GM12878 (cell line): ENCODE measurements around the gene MICALL2. TPM values are rescaled to one million over a fixed set of nuclear protein-coding genes. Genes with fewer than 3 reads are reported as not detected.

ENCODE experiments used
- ATAC-seq: fragments of 200-7000 bp; cut with Tn5 transposase; 3 replicates; pipeline ENCODE4 v1.9.1; 2020; ENCODE audit warnings: mild to moderate bottlenecking, moderate library complexity
- BruUV-seq: library from RNA; stranded (reverse); fragments of 400-500 nt; replicated peaks from 2 replicates; lab custom pipeline; 2021; lab: Mats Ljungman, UMichigan
- CTCF ChIA-PET: fragments of 300-600 bp; sonication (Branson Sonifier 250); formaldehyde crosslinking; extraction: SDS; loops from one replicate; lab custom pipeline; 2021; ENCODE audit warnings: inconsistent platforms; lab: Yijun Ruan, JAX
- POLR2A ChIA-PET: fragments of 350-600 bp; formaldehyde crosslinking; extraction: SDS; loops from one replicate; lab custom pipeline; 2021; ENCODE audit warnings: inconsistent platforms; lab: Charles Lee
- RAD21 ChIA-PET: fragments of 300-600 bp; sonication (Branson Sonifier 250); formaldehyde crosslinking; loops from one replicate; lab custom pipeline; 2023; ENCODE audit warnings: antibody characterized with exemption; ENCODE audit not compliant: unreplicated experiment; lab: Charles Lee
- SMC1A ChIA-PET: fragments of 300-600 bp; sonication (Branson Sonifier 250); formaldehyde crosslinking; loops from one replicate; lab custom pipeline; 2023; ENCODE audit not compliant: unreplicated experiment, uncharacterized antibody; lab: Charles Lee
- DNase-seq: peaks from one replicate; pipeline ENCODE4 v3.0.0-alpha.2; 2011; ENCODE audit warnings: low read depth, low spot score
- FAIRE-seq: peaks from 3 replicates; lab custom pipeline; 2011; peaks lifted over from hg19 to GRCh38; lab: Jason Lieb, UNC
- H2AFZ ChIP-seq: 2 replicates; pipeline ENCODE4 v1.6.0; 2011; ENCODE audit warnings: low read depth, low read length, control low read depth; ENCODE audit not compliant: control insufficient read depth
- H3K27ac ChIP-seq: 2 replicates; pipeline ENCODE4 v1.5.1; 2011; ENCODE audit warnings: control low read depth; ENCODE audit not compliant: control insufficient read depth, insufficient read depth
- H3K27me3 ChIP-seq, 2 experiments: replicated peaks in 1 of 2; 2 replicates each; pipeline versions ENCODE4 v1.6.0 to v1.6.1; 2011; ENCODE audit warnings: low read length in 1 of 2; ENCODE audit not compliant: control insufficient read depth in 2 of 2, insufficient read depth in 2 of 2
- H3K36me3 ChIP-seq, 2 experiments: 2 replicates each; pipeline ENCODE4 v1.5.1; 2011; ENCODE audit warnings: low read length in 1 of 2; ENCODE audit not compliant: control insufficient read depth in 2 of 2, insufficient read depth in 2 of 2
- H3K4me1 ChIP-seq: 2 replicates; pipeline ENCODE4 v1.6.1; 2011; ENCODE audit warnings: mild to moderate bottlenecking, low read length, moderate library complexity, mixed read lengths; ENCODE audit not compliant: control insufficient read depth, insufficient read depth
- H3K4me2 ChIP-seq: 2 replicates; pipeline ENCODE4 v1.6.0; 2011; ENCODE audit warnings: control low read depth; ENCODE audit not compliant: control insufficient read depth, insufficient read depth
- H3K4me3 ChIP-seq: fragments of 200-600 bp; sonication (generic); 2 replicates; pipeline ENCODE4 v1.5.1; 2016
- H3K79me2 ChIP-seq: 2 replicates; pipeline ENCODE4 v1.6.0; 2011; ENCODE audit warnings: low read length; ENCODE audit not compliant: control insufficient read depth, insufficient read depth
- H3K9ac ChIP-seq: 2 replicates; pipeline ENCODE4 v1.8.0; 2011; ENCODE audit warnings: low read length, control low read depth, mixed read lengths; ENCODE audit not compliant: control insufficient read depth, insufficient read depth
- H3K9me3 ChIP-seq: replicated peaks from 3 replicates; pipeline ENCODE4 v1.5.1; 2011; ENCODE audit warnings: mild to moderate bottlenecking, low read length; ENCODE audit not compliant: control insufficient read depth, insufficient read depth
- H4K20me1 ChIP-seq: 2 replicates; pipeline ENCODE4 v1.6.0; 2011; ENCODE audit not compliant: control insufficient read depth, insufficient read depth
- BMI1 ChIP-seq: fragments of 450-650 bp; IDR thresholded peaks from 2 replicates; pipeline ENCODE4 v1.6.1; 2016; ENCODE audit warnings: mild to moderate bottlenecking, moderate library complexity, borderline replicate concordance
- BRCA1 ChIP-seq: IDR thresholded peaks from 2 replicates; pipeline ENCODE4 v1.6.1; 2011; ENCODE audit warnings: low read depth, low read length, improper control_type of control experiment
- HDAC2 ChIP-seq: fragments of 200-600 bp; sonication (generic); IDR thresholded peaks from 2 replicates; pipeline ENCODE4 v1.6.1; 2017
- MLLT1 ChIP-seq: fragments of 450-650 bp; IDR thresholded peaks from 2 replicates; pipeline ENCODE4 v1.6.1; 2016; ENCODE audit warnings: mild to moderate bottlenecking
- NFYA ChIP-seq: IDR thresholded peaks from 2 replicates; pipeline ENCODE4 v1.6.1; 2011; ENCODE audit warnings: low read depth, mild to moderate bottlenecking, low read length, improper control_type of control experiment, borderline replicate concordance
- POLR2AphosphoS5 ChIP-seq: IDR thresholded peaks from 2 replicates; pipeline ENCODE4 v1.6.1; 2011; ENCODE audit warnings: mild to moderate bottlenecking, low read length, inconsistent platforms
- SUPT20H ChIP-seq: IDR thresholded peaks from 2 replicates; pipeline ENCODE4 v1.6.1; 2011; ENCODE audit warnings: low read depth, mild to moderate bottlenecking, low read length, moderate library complexity, borderline replicate concordance; ENCODE audit not compliant: control insufficient read depth
- SUZ12 ChIP-seq: fragments of 200-600 bp; sonication (generic); IDR thresholded peaks from one replicate; pipeline ENCODE4 v1.6.1; 2018; ENCODE audit warnings: antibody characterized with exemption, mild to moderate bottlenecking; ENCODE audit not compliant: unreplicated experiment
- TAF1 ChIP-seq: IDR thresholded peaks from 2 replicates; pipeline ENCODE4 v1.6.1; 2011; ENCODE audit warnings: mild to moderate bottlenecking, low read depth, low read length, borderline replicate concordance
- TCF3 ChIP-seq: IDR thresholded peaks from 2 replicates; pipeline ENCODE4 v1.6.1; 2012; ENCODE audit warnings: low read depth, mild to moderate bottlenecking, low read length, borderline replicate concordance; ENCODE audit not compliant: insufficient read depth
- YY1 ChIP-seq: IDR thresholded peaks from 2 replicates; pipeline ENCODE4 v1.6.1; 2011; ENCODE audit warnings: low read depth, mild to moderate bottlenecking, low read length
- ZBTB40 ChIP-seq: fragments of 450-650 bp; IDR thresholded peaks from 2 replicates; pipeline ENCODE4 v1.6.1; 2016; ENCODE audit warnings: mild to moderate bottlenecking, moderate library complexity, borderline replicate concordance
- ZNF592 ChIP-seq: fragments of 450-650 bp; IDR thresholded peaks from 2 replicates; pipeline ENCODE4 v1.6.1; 2017; ENCODE audit warnings: mild to moderate bottlenecking, moderate library complexity
- ZZZ3 ChIP-seq: IDR thresholded peaks from 2 replicates; pipeline ENCODE4 v1.6.1; 2011; ENCODE audit warnings: low read depth; ENCODE audit not compliant: control insufficient read depth, insufficient read length
- WGBS: methylation state at CpG from one replicate; pipeline ENCODE4 v1.1.6; 2016; ENCODE audit warnings: low lambda C conversion rate; ENCODE audit not compliant: insufficient replicate concordance, insufficient coverage; ENCODE audit errors: missing lambda C conversion rate; 5-methylcytosine and 5-hydroxymethylcytosine counted together
- in situ Hi-C: fragments of 300-500 bp; cut with MboI; formaldehyde crosslinking; loops from 9 replicates; pipeline ENCODE4 v1.14.3; 2018; ENCODE audit warnings: mixed read lengths
- intact Hi-C: fragments of 100-400 bp; cut with micrococcal nuclease; formaldehyde crosslinking; loops from one replicate; pipeline ENCODE4 v1.14.2; 2022; ENCODE audit not compliant: unreplicated experiment
- polyA plus RNA-seq, 11 experiments: library from polyadenylated mRNA; depleted of rRNA in 4 of 11; unstranded in 6 of 11; stranded (reverse) in 5 of 11; fragments of >200 nt; fragmentation: Nextera tagmentation in 4 of 11; fragmentation: Illumina TruSeq in 1 of 11; extraction: Ambion mirVana in 4 of 11; extraction: Trizol in 1 of 11; gene quantifications; 1 replicate in 1 of 11; 2 replicates in 10 of 11; pipeline versions ENCODE4 v1.2.1 to v1.2.3, GENCODE V29; 2011 to 2016; ENCODE audit warnings: inconsistent platforms in 2 of 11, missing spikeins in 2 of 11, low read depth in 1 of 11
- total RNA-seq, 4 experiments: library from RNA; depleted of rRNA in 3 of 4; stranded (reverse); fragments of >200 nt in 3 of 4; fragmentation: Illumina TruSeq in 1 of 4; extraction: Trizol in 1 of 4; gene quantifications; 2 replicates each; pipeline versions ENCODE4 v1.2.1 to v1.2.3, GENCODE V29; 2013 to 2021

The MICALL2 gene
- total and polyA plus RNA-seq, 10 of the 15 experiments (the other 5 are each of a cell fraction or from before 2014, with no cell fraction given): 0.04 to 1.7 (median 0.83) TPM; not detected in 3

- ChIA-PET CTCF (no interaction called here), SMC1A (no interaction called here), RAD21 (no interaction called here), POLR2A (no interaction called here)
- peaks cover 0 to 2% of the 10 kb centered on the region in 2 experiments; a peak in 2 of 4 replicates for H3K27me3 ChIP-seq
- no peak overlapping the region for H3K4me3 ChIP-seq
- H3K36me3 ChIP-seq: no peaks in the 10 kb centered on the region
- DNase-seq (no peak), ATAC-seq (no peak), FAIRE-seq (no peak)
- in situ Hi-C loops (no loop called here), intact Hi-C loops (no loop called here)
- no peak overlapping the region for H3K4me2 ChIP-seq
- BruUV-seq: no TSS peak
- H3K79me2 ChIP-seq: no peaks in the 10 kb centered on the region
- no peaks in the 10 kb centered on the region for H4K20me1 ChIP-seq
- peaks cover 11% of the 10 kb centered on the region for H3K4me1 ChIP-seq
- H3K9me3 ChIP-seq: no peaks in the 10 kb centered on the region
- H3K9ac ChIP-seq: no peak overlapping the region
- WGBS: 62% methylated on average over 41 of the region's 41 CpGs
- H2AFZ ChIP-seq: no peak overlapping the region
- no peak overlapping the region for H3K27ac ChIP-seq
- TF ChIP-seq ZZZ3 (no peak), HDAC2 (no peak), BRCA1 (no peak), ZBTB40 (no peak), MLLT1 (no peak), POLR2AphosphoS5 (no peak), YY1 (no peak), ZNF592 (no peak), SUPT20H (no peak), SUZ12 (no peak), TCF3 (no peak), TAF1 (no peak), BMI1 (no peak), NFYA (no peak)
Measured at GRCh38 chr7:1421020-1421790, 38.1 kb downstream of the MICALL2 start.
